ENCODE measurements around the gene GPATCH1.

GPATCH1 gene

GRCh38 chr19:33063753-33064457, 17.1 kb upstream of the GPATCH1 start:
- DNase-seq: no peak

GRCh38 chr19:33064458-33064791, 16.6 kb upstream of the GPATCH1 start:
- DNase-seq: no peak

GRCh38 chr19:33064792-33065550, 16.0 kb upstream of the GPATCH1 start, which contains the start of gene RHPN2:
Gene RHPN2 (minus strand): TSS chr19:33064888. CDS start chr19:33064852, 36 bp downstream.
- peak; percentile 23 for DNase-seq

- DNase-seq: no peak
Observed at GRCh38 chr19:33066543-33066942, 14.4 kb upstream of the GPATCH1 start.

- DNase-seq: no peak
Observed at GRCh38 chr19:33067121-33067520, 13.9 kb upstream of the GPATCH1 start.

- DNase-seq: no peak
Observed at GRCh38 chr19:33071887-33072286, 9.1 kb upstream of the GPATCH1 start.

GRCh38 chr19:33075519-33075918, 5.5 kb upstream of the GPATCH1 start:
- no peak for DNase-seq

GRCh38 chr19:33085570-33086128, 4.7 kb downstream of the GPATCH1 start:
- DNase-seq: no peak

- no peak for DNase-seq
Observed at GRCh38 chr19:33086955-33087354, 6.0 kb downstream of the GPATCH1 start.

- DNase-seq: no peak
Observed at GRCh38 chr19:33089010-33089409, 8.0 kb downstream of the GPATCH1 start.

GRCh38 chr19:33090179-33090578, 9.2 kb downstream of the GPATCH1 start:
- DNase-seq: no peak

- no peak for DNase-seq
Observed at GRCh38 chr19:33093420-33094210, 12.6 kb downstream of the GPATCH1 start.

- no peak for DNase-seq
Observed at GRCh38 chr19:33094436-33095067, 13.6 kb downstream of the GPATCH1 start.

GRCh38 chr19:33096005-33096404, 15.0 kb downstream of the GPATCH1 start:
- no peak for DNase-seq

GRCh38 chr19:33098055-33098534, 17.1 kb downstream of the GPATCH1 start:
- DNase-seq: no peak

GRCh38 chr19:33100894-33101644, 20.1 kb downstream of the GPATCH1 start:
- no peak for DNase-seq

- no peak for DNase-seq
Observed at GRCh38 chr19:33102893-33103292, 21.9 kb downstream of the GPATCH1 start.

GRCh38 chr19:33108161-33108560, 27.2 kb downstream of the GPATCH1 start:
- DNase-seq: no peak

GRCh38 chr19:33110137-33110910, 29.3 kb downstream of the GPATCH1 start:
- no peak for DNase-seq

- no peak for DNase-seq
Observed at GRCh38 chr19:33111587-33111986, 30.6 kb downstream of the GPATCH1 start.

GRCh38 chr19:33114312-33114711, 33.3 kb downstream of the GPATCH1 start:
- DNase-seq: no peak
